RPMI7951 (cell line): ENCODE data around the gene R3HDM2. TPM values are rescaled to one million over a fixed set of nuclear protein-coding genes. Genes with fewer than 3 reads are reported as not detected.

ENCODE experiments used
- DNase-seq: peaks from one replicate; pipeline ENCODE4 v3.0.0-alpha.2; 2012; ENCODE audit warnings: low read depth
- total RNA-seq: library from RNA; depleted of rRNA; stranded (reverse); fragments of >200 nt; shearing (Covaris generic); gene quantifications from 2 replicates; pipeline ENCODE4 v1.2.3, GENCODE V29; 2014

Gene R3HDM2
- total RNA-seq, 1 experiment from 2014 or later = 10.8 TPM

GRCh38 chr12:57216921-57217879 lies 213.6 kb downstream of the R3HDM2 start:
- DNase-seq = peak; percentile 35

DNA sequence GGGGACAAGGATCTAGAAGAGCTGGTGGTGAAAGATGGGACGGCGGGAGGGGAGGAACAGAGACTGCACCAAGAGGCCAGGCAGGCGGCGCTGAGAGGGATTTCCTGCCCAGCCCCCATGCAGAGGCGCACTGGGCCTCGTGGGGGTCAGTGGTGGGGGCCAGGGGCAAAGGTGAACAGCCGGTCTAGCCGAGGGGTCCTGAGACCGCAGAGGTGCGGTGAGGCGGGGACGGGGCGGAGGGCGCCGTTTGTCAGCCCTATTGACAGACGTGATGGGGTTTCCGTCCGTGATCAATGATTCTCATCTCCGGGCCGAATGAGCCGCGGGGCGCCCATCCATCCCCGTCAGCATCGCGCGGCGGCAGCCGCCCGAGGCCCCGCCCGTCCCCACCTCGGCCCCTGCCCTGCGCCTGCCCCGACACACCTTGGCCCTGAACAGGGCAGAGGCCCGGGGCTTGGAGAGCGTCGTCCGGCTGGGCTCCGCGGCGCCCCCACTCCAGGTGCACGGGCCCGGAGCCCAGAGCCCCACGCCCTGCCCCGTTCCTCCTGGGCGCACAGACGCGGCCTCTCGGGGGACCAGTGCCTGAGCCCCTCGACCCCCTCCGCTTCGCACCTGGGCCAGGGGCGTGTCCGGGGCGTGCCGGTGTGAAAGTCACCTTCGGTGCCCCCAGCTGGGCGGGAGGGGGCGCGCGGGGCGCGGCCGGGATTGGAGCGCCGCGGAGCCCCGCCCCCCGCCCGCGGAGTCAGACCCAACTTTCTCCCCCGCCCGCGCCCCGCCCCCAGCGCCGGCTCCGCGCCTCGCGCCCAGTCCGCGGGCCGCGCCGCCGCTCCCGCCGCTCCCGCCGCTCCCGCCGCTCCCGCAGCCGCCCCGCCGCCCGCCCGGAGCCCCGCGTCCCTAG lies 214.6 kb downstream of the R3HDM2 start, which contains the start of gene NXPH4:
TSS of gene NXPH4 (plus strand) at position 781 of the 898 bp plus-strand sequence. CDS start 176 bp downstream, outside the sequence.
- DNase-seq = no peak

GRCh38 chr12:57215668-57216013 lies 215.2 kb downstream of the R3HDM2 start:
- DNase-seq = no peak

- DNase-seq = no peak
These were observed 215.8 kb downstream of the R3HDM2 start for GRCh38 chr12:57215065-57215464.

DNA sequence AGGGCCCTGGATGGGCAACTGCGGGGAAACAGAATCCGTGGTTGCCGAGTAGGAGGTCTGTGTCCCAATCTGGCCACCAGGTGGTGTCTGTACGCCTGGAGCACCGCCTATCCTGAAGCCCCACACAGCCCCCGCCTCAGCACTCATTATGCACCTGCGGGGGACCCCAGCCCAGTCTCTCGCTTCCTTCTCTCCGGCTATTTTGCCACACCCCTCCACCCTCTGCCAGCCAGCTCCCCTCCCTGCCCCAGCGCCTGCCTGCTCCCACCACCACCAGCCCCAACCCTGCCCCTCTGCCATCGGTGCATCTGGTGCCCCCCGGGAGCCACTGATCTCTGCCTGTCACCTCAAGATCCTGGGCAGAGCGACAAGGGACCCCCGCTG lies 216.5 kb downstream of the R3HDM2 start:
- peak; percentile 48 for DNase-seq

GRCh38 chr12:57213763-57214397 lies 217.0 kb downstream of the R3HDM2 start:
- no peak for DNase-seq

DNA sequence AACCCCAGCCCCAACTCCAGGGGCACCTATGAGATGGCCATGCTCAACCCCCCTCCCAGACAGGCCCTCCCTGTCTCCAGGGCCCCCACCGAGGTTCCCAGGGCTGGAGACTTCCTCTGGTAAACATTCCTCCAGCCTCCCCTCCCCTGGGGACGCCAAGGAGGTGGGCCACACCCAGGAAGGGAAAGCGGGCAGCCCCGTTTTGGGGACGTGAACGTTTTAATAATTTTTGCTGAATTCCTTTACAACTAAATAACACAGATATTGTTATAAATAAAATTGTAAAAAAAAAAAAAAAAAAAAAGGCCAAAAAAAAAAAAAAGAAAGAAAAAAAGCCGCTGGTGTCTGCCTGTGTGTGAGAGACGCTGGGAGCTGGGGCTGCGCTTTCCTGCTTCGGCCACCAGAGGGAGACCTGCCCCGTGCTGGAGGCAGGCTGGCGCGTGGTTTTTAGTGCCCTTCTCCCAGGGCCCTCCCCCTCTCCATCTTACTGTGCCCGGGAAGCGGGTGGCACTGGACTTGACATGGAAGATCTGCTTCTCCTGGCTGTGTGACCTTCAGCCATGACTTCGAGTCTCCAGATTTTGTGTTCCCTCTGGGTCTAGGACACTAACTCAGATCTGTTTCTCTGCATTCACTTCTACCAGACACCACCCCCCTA lies 217.7 kb downstream of the R3HDM2 start:
- DNase-seq = peak; percentile 75

GRCh38 chr12:57212701-57213057 lies 218.2 kb downstream of the R3HDM2 start:
- no peak for DNase-seq

GRCh38 chr12:57211791-57212700 lies 218.8 kb downstream of the R3HDM2 start:
- DNase-seq = no peak

- DNase-seq = no peak
These were observed 219.7 kb downstream of the R3HDM2 start for GRCh38 chr12:57210926-57211692.

- no peak for DNase-seq
These were observed 220.4 kb downstream of the R3HDM2 start for GRCh38 chr12:57210461-57210860.

DNA sequence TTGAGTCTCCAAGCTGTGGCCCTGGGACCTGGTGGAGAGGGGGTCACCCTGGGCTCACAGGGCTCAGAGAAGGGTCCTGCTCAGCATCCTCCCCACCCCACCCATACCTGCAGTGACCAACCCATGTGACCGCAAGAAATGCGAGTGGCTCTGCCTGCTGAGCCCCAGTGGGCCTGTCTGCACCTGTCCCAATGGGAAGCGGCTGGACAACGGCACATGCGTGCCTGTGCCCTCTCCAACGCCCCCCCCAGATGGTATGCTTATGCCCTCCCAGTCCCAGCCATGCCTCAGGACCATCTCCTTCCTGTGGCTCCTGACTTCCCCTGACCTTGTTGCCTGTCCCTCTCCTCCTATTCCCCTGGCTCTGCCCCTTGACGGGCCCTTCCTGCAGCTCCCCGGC lies 220.9 kb downstream of the R3HDM2 start:
- no peak for DNase-seq

DNA sequence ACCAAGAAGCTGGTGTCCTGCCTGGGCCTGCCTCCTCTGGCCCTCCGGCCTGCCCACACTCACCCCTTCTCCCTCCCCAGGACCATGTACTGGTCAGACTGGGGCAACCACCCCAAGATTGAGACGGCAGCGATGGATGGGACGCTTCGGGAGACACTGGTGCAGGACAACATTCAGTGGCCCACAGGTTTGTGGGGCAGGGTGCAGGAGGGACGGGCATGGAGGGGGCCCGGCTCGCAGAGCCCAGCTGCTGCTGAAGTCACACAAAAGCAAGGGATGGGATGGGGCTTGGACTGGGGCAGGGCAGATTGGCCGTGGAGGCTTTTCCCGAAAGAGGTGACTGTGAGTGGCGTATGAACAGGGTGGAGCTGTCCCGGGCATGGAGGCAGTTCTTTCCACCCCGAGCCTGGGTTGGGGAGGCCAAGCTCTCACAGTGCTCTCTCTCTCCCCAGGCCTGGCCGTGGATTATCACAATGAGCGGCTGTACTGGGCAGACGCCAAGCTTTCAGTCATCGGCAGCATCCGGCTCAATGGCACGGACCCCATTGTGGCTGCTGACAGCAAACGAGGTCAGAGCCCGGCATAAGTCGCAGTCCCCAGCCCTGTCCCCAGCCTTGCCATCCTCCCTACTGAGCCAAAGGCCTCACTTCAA lies 222.1 kb downstream of the R3HDM2 start:
- DNase-seq = no peak

DNA sequence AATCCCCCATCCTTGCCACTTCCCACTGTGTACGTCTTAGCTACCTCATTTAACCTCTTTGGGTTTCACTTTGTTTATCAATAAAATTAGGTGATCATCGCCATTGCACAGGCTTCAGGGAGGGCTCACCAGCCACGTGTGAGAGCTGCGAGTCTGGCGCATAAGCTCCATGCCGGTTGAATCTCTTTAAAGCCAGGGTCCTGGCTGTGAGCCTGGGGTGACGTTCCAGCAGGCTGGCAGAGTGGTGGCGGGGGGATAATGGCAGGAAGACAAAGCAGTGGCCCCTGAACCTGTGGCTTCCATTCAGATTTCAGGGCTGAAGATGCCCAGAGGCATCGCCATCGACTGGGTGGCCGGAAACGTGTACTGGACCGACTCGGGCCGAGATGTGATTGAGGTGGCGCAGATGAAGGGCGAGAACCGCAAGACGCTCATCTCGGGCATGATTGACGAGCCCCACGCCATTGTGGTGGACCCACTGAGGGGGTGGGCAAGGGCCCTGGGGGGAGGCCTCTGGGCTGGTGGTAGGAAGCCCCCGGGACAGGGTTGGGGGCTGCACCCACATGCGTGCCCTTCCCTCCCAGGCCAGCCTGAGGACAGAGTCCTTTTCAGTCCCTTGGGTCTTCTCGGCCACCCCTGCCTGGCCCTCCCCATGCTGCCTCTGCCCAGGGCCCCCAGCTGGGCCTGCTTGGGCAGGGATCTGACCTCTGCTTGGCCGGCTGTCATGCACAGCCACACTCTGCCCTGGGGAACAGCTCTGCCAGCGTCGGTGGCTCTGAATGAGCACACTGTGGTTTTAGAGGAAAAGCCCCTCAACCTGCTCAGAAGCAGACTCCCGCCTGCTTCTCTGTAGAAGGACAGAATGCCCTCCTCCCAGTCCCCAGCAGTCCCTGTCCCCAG lies 222.9 kb downstream of the R3HDM2 start:
- no peak for DNase-seq

- no peak for DNase-seq
These were observed 224.9 kb downstream of the R3HDM2 start for GRCh38 chr12:57205931-57206330.

DNA sequence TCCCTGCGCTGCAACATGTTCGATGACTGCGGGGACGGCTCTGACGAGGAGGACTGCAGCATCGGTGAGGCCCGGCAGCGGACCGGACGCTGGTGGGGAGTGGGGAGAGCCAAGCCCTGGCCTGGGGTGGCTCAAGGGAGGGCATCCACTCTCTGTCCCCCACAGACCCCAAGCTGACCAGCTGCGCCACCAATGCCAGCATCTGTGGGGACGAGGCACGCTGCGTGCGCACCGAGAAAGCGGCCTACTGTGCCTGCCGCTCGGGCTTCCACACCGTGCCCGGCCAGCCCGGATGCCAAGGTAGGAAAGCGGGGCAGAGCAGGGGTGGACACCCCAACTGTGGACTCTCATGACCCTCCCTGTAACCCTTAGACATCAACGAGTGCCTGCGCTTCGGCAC lies 225.7 kb downstream of the R3HDM2 start:
- no peak for DNase-seq

DNA sequence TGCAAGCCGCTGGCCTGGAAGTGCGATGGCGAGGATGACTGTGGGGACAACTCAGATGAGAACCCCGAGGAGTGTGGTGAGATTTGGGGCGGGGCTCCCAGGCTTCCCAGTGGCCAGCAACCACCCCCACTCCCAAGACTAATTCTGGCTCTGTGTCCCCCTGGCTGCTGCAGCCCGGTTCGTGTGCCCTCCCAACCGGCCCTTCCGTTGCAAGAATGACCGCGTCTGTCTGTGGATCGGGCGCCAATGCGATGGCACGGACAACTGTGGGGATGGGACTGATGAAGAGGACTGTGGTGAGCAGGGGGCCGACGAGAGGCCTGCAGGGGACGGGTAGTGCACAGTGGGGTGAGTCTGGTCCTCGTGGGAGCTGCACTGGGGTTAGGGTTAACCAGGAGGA lies 226.4 kb downstream of the R3HDM2 start:
- no peak for DNase-seq

DNA sequence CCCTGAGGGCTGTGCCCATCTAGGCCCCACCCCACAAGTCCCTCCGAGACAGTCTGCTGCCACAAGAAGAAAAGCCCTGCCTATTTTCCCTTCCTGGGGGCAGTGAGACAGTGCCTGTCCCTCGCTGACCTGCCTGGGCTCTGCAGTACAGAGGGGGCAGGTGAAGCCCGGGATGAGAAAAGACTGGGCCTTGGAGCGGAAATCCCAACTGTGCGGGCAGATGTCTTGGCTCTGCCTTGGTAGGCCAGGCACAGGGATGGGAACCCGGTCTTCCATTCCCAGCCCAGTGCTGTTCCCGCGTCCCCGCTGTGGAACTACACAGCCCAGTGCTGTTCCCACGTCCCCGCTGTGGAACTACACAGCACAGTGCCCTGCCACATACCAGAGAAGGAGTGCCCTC lies 227.1 kb downstream of the R3HDM2 start:
- DNase-seq = no peak
